ENCODE measurements around the gene RGS6.

Gene RGS6

DNA sequence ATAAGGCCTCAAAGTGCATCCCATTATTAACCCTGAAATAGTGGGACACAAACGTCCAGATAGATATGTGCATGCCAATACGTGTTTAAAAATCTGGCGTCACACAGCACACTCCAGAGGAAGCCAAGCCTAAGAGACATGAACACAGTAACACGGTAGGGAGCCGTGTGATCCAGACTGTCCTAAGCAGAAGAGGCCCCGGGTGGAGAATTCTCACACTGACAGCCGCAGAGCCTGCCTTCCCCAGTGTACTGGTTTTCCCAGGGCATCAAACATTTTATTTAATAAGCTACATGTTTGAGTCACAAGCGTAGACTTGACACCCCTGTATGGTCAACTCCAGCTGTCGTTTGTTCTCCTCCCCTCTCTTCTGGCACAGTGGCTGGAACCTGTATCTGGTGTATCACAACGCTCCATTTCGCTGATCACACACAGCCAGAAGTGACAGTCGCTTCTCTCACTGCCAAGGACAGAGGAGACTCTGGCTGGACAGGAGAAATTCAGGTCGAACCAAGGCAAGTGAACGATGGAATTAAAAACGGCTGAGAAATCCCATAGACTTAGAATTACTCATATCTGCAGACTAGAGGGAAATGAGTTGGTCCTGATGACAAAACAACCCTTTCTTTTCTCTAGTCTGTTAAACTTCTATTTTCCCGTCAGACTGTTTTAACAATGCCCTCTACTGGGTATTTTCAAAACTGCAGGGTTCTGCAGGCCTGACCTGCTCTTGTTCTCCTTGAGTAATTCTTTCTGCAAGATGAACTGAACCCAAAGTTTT is 359.9 kb downstream of the RGS6 start:
- Histone ChIP-seq H3K27me3 (replicated peaks; ENCODE audit: control insufficient read depth, insufficient read depth, low read length) (no peaks in the 10 kb centered on the region), H3K36me3 (ENCODE audit: control insufficient read depth, insufficient read depth, low read length) (no peaks in the 10 kb centered on the region), H3K4me3 (replicated peaks; ENCODE audit: low read depth, low read length) (no peak overlapping the region)
- peak; percentile 25 for DNase-seq (ENCODE audit: extremely low read depth, insufficient read length)
- TF ChIP-seq, protein P1, sequence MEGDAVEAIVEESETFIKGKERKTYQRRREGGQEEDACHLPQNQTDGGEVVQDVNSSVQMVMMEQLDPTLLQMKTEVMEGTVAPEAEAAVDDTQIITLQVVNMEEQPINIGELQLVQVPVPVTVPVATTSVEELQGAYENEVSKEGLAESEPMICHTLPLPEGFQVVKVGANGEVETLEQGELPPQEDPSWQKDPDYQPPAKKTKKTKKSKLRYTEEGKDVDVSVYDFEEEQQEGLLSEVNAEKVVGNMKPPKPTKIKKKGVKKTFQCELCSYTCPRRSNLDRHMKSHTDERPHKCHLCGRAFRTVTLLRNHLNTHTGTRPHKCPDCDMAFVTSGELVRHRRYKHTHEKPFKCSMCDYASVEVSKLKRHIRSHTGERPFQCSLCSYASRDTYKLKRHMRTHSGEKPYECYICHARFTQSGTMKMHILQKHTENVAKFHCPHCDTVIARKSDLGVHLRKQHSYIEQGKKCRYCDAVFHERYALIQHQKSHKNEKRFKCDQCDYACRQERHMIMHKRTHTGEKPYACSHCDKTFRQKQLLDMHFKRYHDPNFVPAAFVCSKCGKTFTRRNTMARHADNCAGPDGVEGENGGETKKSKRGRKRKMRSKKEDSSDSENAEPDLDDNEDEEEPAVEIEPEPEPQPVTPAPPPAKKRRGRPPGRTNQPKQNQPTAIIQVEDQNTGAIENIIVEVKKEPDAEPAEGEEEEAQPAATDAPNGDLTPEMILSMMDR (IDR thresholded peaks at IDR 0.05; ENCODE audit: insufficient read depth, low read length, poor library complexity, severe bottlenecking): peak; percentile 71

- TF ChIP-seq, protein P1 (IDR thresholded peaks at IDR 0.05; ENCODE audit: insufficient read depth, low read length, poor library complexity, severe bottlenecking): no peak
- H3K4me3 ChIP-seq (replicated peaks; ENCODE audit: low read depth, low read length): no peak overlapping the region
- no peak for DNase-seq (ENCODE audit: extremely low read depth, insufficient read length)
- no peaks in the 10 kb centered on the region for H3K27me3 ChIP-seq (replicated peaks; ENCODE audit: control insufficient read depth, insufficient read depth, low read length)
- no peaks in the 10 kb centered on the region for H3K36me3 ChIP-seq (ENCODE audit: control insufficient read depth, insufficient read depth, low read length)
Observed at GRCh38 chr14:72292689-72293024, 360.4 kb downstream of the RGS6 start.

- DNase-seq (ENCODE audit: extremely low read depth, insufficient read length): no peak
- no peaks in the 10 kb centered on the region for H3K36me3 ChIP-seq (ENCODE audit: control insufficient read depth, insufficient read depth, low read length)
- H3K4me3 ChIP-seq (replicated peaks; ENCODE audit: low read depth, low read length): no peak overlapping the region
- TF ChIP-seq, protein P1 (IDR thresholded peaks at IDR 0.05; ENCODE audit: insufficient read depth, low read length, poor library complexity, severe bottlenecking): no peak
- H3K27me3 ChIP-seq (replicated peaks; ENCODE audit: control insufficient read depth, insufficient read depth, low read length): no peaks in the 10 kb centered on the region
Observed at GRCh38 chr14:72301352-72301751, 369.1 kb downstream of the RGS6 start.

GRCh38 chr14:72303930-72304329 is 371.7 kb downstream of the RGS6 start:
- no peaks in the 10 kb centered on the region for H3K36me3 ChIP-seq (ENCODE audit: control insufficient read depth, insufficient read depth, low read length)
- H3K27me3 ChIP-seq (replicated peaks; ENCODE audit: control insufficient read depth, insufficient read depth, low read length): no peaks in the 10 kb centered on the region
- TF ChIP-seq, protein P1 (IDR thresholded peaks at IDR 0.05; ENCODE audit: insufficient read depth, low read length, poor library complexity, severe bottlenecking): no peak
- DNase-seq (ENCODE audit: extremely low read depth, insufficient read length): no peak
- H3K4me3 ChIP-seq (replicated peaks; ENCODE audit: low read depth, low read length): no peak overlapping the region

GRCh38 chr14:72305561-72305960 is 373.3 kb downstream of the RGS6 start:
- Histone ChIP-seq H3K36me3 (ENCODE audit: control insufficient read depth, insufficient read depth, low read length) (no peaks in the 10 kb centered on the region), H3K27me3 (replicated peaks; ENCODE audit: control insufficient read depth, insufficient read depth, low read length) (no peaks in the 10 kb centered on the region), H3K4me3 (replicated peaks; ENCODE audit: low read depth, low read length) (no peak overlapping the region)
- TF ChIP-seq, protein P1 (IDR thresholded peaks at IDR 0.05; ENCODE audit: insufficient read depth, low read length, poor library complexity, severe bottlenecking): no peak
- no peak for DNase-seq (ENCODE audit: extremely low read depth, insufficient read length)
